CMK (cell line): Measurements from ENCODE around the gene RBBP7.

Source experiments
- DNase-seq: peaks from one replicate; pipeline ENCODE4 v3.0.0-alpha.2; 2010; ENCODE audit warnings: low read depth

The RBBP7 gene

GRCh38 chrX:16825264-16826035, 44.7 kb downstream of the RBBP7 start:
- no peak for DNase-seq

- no peak for DNase-seq
Measured at GRCh38 chrX:16822723-16823122, 47.4 kb downstream of the RBBP7 start.

GRCh38 chrX:16819634-16820033, 50.5 kb downstream of the RBBP7 start:
- DNase-seq = no peak

GRCh38 chrX:16814597-16814996, 55.6 kb downstream of the RBBP7 start:
- no peak for DNase-seq

- no peak for DNase-seq
Measured at GRCh38 chrX:16807976-16808542, 62.1 kb downstream of the RBBP7 start.

- no peak for DNase-seq
Measured at GRCh38 chrX:16807548-16807947, 62.6 kb downstream of the RBBP7 start.

GRCh38 chrX:16804923-16805464, 65.2 kb downstream of the RBBP7 start:
- no peak for DNase-seq

- no peak for DNase-seq
Measured at GRCh38 chrX:16797841-16798240, 72.3 kb downstream of the RBBP7 start.

- no peak for DNase-seq
Measured at GRCh38 chrX:16797358-16797757, 72.8 kb downstream of the RBBP7 start.

- no peak for DNase-seq
Measured at GRCh38 chrX:16796298-16796697, 73.9 kb downstream of the RBBP7 start.
